ENCODE measurements around the gene TTYH1. TPM values are rescaled to one million over a fixed set of nuclear protein-coding genes. Genes with fewer than 3 reads are reported as not detected.

Gene TTYH1
- total and polyA plus RNA-seq, 2 of the 4 experiments (the other 2 are of a cell fraction): not detected

DNA sequence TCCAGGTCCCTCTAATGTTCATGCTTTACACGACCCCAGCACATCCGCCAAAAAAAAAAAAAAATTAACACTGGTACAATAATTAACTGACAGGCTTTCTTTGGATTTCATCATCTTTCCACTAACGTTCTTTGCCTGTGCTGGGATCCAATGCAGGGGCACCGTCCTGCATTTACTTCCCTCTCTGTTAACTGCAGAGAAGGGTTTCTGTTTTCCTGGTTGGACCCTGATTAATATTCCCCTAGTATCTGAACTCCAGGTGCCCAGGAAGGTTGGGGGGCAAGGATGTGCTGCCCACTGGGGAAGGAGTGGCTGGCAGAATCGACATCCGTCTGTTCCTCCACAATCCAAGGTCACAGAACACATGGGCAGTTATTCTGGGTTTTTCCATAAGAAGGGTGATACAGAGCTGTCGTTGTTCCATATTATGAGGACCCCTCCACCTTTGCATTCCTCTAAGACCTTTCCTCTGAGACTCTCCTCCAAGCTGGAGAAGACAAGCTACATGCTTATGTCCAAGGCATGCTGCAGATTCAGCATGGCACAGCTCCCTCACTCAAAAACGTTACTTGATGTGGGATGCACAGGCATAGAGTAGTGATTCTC is 46.1 kb upstream of the TTYH1 start:
- Histone ChIP-seq H3K18ac (ENCODE audit: low read depth, low read length) (no peak overlapping the region), H3K36me3 (ENCODE audit: control insufficient read depth, insufficient read depth, low read length) (no peaks in the 10 kb centered on the region), H3K23ac (ENCODE audit: low read depth, low read length) (no peak overlapping the region), H3K79me1 (ENCODE audit: low read depth in 1 of 2, low read length in 2 of 2) (no peaks in the 10 kb centered on the region), H3K4me2 (ENCODE audit: low read depth, low read length) (no peak overlapping the region), H3K27ac (ENCODE audit: insufficient read depth, low read length) (no peak overlapping the region), H3K9me1 (ENCODE audit: insufficient read depth, low read length) (no peaks in the 10 kb centered on the region), H4K20me1 (ENCODE audit: insufficient read depth, low read length) (no peaks in the 10 kb centered on the region), H3K27me3 (ENCODE audit: control insufficient read depth, insufficient read depth, low read length) (no peaks in the 10 kb centered on the region), H3K4ac (ENCODE audit: low read depth, low read length) (no peak overlapping the region), H4K91ac (ENCODE audit: insufficient read depth, low read depth, low read length) (no peak overlapping the region), H3K9me3 (ENCODE audit: control insufficient read depth, insufficient read depth, low read length) (peaks cover 9% of the 10 kb centered on the region), H2BK15ac (ENCODE audit: low read depth, low read length) (no peak overlapping the region), H2BK120ac (ENCODE audit: low read depth, low read length) (no peak overlapping the region), H2BK5ac (ENCODE audit: low read depth, low read length, poor library complexity, severe bottlenecking) (no peak overlapping the region), H2AK9ac (replicated peaks; ENCODE audit: low read depth, low read length, poor library complexity) (no peak overlapping the region), H4K5ac (ENCODE audit: low read depth, low read length) (no peak overlapping the region), H3K56ac (ENCODE audit: extremely low read depth, insufficient read depth, low read length) (no peak overlapping the region), H3K9ac (ENCODE audit: low read depth, low read length) (no peak overlapping the region), H2BK20ac (ENCODE audit: low read depth, low read length) (no peak overlapping the region), H2AFZ (replicated peaks; ENCODE audit: low read length, poor library complexity) (no peak overlapping the region), H3K4me3 (ENCODE audit: insufficient read depth, low read depth, low read length) (no peak overlapping the region), H4K8ac (ENCODE audit: low read depth in 2 of 2, low read length in 2 of 2) (no peak overlapping the region), H2AK5ac (ENCODE audit: low read depth, low read length) (no peak overlapping the region), H3K4me1 (ENCODE audit: control insufficient read depth, insufficient read depth, low read length) (no peaks in the 10 kb centered on the region), H3K14ac (replicated peaks; ENCODE audit: low read depth, low read length) (no peak overlapping the region)
- TF ChIP-seq CHD1 (IDR thresholded peaks at IDR 0.05; ENCODE audit: low read depth, low read length) (no peak), NFE2L2 (IDR thresholded peaks at IDR 0.05; ENCODE audit: low read depth, low read length) (no peak), SMC3 (IDR thresholded peaks at IDR 0.05; ENCODE audit: low read depth, low read length) (no peak), CEBPB (IDR thresholded peaks at IDR 0.05; ENCODE audit: low read depth, low read length) (no peak), POLR2A (IDR thresholded peaks at IDR 0.05; ENCODE audit: low read depth, low read length) (no peak), BHLHE40 (IDR thresholded peaks at IDR 0.05; ENCODE audit: low read depth, low read length) (no peak), MAZ (IDR thresholded peaks at IDR 0.05; ENCODE audit: borderline replicate concordance, low read depth, low read length) (no peak), FOS (IDR thresholded peaks at IDR 0.05; ENCODE audit: low read depth, low read length) (no peak), RCOR1 (IDR thresholded peaks at IDR 0.05; ENCODE audit: insufficient replicate concordance, low read length) (no peak), RAD21 (IDR thresholded peaks at IDR 0.05; ENCODE audit: low read length) (no peak), MXI1 (IDR thresholded peaks at IDR 0.05; ENCODE audit: borderline replicate concordance, low read depth, low read length) (no peak), MAFK (IDR thresholded peaks at IDR 0.05; ENCODE audit: low read depth, low read length) (no peak), RFX5 (IDR thresholded peaks at IDR 0.05; ENCODE audit: low read depth, low read length) (no peak)
- TF ChIP-seq, protein P1, sequence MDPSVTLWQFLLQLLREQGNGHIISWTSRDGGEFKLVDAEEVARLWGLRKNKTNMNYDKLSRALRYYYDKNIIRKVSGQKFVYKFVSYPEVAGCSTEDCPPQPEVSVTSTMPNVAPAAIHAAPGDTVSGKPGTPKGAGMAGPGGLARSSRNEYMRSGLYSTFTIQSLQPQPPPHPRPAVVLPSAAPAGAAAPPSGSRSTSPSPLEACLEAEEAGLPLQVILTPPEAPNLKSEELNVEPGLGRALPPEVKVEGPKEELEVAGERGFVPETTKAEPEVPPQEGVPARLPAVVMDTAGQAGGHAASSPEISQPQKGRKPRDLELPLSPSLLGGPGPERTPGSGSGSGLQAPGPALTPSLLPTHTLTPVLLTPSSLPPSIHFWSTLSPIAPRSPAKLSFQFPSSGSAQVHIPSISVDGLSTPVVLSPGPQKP (IDR thresholded peaks at IDR 0.05; ENCODE audit: borderline replicate concordance, low read depth, low read length): no peak
- ATAC-seq (ENCODE audit: low read depth) (no peak), DNase-seq (no peak)
- in situ Hi-C loops (cut with MboI; ENCODE audit: low sequenced_read_pairs) (no loop called here), dilution Hi-C loops (cut with HindIII; ENCODE audit: low sequenced_read_pairs, unreplicated experiment) (no loop called here), intact Hi-C loops (cut with micrococcal nuclease) (no loop called here)
- POLR2A ChIA-PET (ENCODE audit: unreplicated experiment): no interaction called here
- BruUV-seq (replicated peaks): no TSS peak
- no CpG with 5 or more reads among the region's 8 CpGs for WGBS, 2 experiments (ENCODE audit: extremely low coverage in 2 of 2, insufficient read length in 1 of 2)
- CTCF ChIA-PET: no interaction called here

Measured in IMR-90 (cell line).